ENCODE results near the gene PHOSPHO2. TPM values are rescaled to one million over a fixed set of nuclear protein-coding genes. Genes with fewer than 3 reads are reported as not detected.
A peak's percentile ranks its signal among the peaks of the same experiment; 100 is the strongest.

The PHOSPHO2 gene
- total and polyA plus RNA-seq, 2 donors (not counting 3 experiments of a cell fraction or from before 2014, with no cell fraction given): 0.69 to 2.7 TPM

DNA sequence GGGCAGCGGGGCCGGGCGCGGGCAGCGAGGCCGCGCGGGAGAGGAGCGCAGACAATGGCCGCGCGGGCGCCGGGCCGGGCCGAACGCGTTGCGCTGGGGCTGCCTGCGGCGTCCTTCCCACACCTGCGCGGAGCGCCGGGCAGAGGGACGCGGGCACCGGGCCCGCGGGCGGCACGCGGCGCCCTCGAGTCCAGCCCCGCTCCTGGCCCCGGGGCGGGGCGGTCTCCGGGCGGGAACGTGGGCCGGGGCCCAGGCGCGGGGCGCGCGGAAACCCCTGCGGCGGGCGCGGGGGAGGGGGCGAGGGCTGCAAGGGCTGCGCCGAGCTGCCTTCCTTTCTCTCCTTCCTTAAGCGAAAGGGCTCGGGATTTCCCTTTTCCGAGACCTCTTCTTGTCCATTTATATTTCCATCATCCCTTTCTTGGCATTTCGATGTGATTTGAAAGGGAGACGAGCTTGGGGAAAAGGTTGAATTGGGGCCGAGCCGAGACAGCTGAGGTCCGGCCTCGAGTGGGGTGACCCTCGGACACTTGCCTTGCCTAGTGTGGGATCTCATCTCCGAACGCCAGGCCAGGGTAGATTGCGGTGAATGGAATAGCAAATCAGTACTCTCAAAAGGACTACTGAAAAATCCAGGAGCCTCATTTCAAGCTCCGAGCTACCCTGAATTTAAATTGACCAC is 40.0 kb downstream of the PHOSPHO2 start:
- peak overlapping the region; percentile 57 for H3K9ac ChIP-seq (replicated peaks; ENCODE audit: extremely low read depth, insufficient read depth, low read length)

More for the DNA sequence above, 40.0 kb downstream of the PHOSPHO2 start:
- H3K9me1 ChIP-seq (replicated peaks; ENCODE audit: control insufficient read depth, extremely low read depth, insufficient read depth, low read length): no peaks in the 10 kb centered on the region
- FAIRE-seq (no peak), DNase-seq (ENCODE audit: low read depth, low spot score) (peak; percentile 36)
- peak overlapping the region; percentile 27 to 64 (median 45) for H3K4me3 ChIP-seq (replicated peaks in 1 of 3; ENCODE audit: insufficient read depth in 1 of 3, low read depth in 1 of 3, low read length in 3 of 3)
- no peak for TF ChIP-seq JUN (IDR thresholded peaks at IDR 0.05; ENCODE audit: borderline replicate concordance, insufficient read depth, insufficient read length, low read depth)
- no peak for TF ChIP-seq POLR2AphosphoS5 (IDR thresholded peaks at IDR 0.05; ENCODE audit: insufficient read depth, low read depth, low read length)
- no peak for TF ChIP-seq POLR2A (IDR thresholded peaks at IDR 0.05; ENCODE audit: low read depth, low read length)
- TF ChIP-seq, protein P1, sequence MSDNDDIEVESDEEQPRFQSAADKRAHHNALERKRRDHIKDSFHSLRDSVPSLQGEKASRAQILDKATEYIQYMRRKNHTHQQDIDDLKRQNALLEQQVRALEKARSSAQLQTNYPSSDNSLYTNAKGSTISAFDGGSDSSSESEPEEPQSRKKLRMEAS (IDR thresholded peaks at IDR 0.05; ENCODE audit: insufficient read depth, insufficient read length): no peak
- TF ChIP-seq GATA2 (IDR thresholded peaks at IDR 0.05; ENCODE audit: insufficient read depth, insufficient read length, low read depth, low read length): no peak
- no peak for TF ChIP-seq MYC (IDR thresholded peaks at IDR 0.05; ENCODE audit: low read depth, low read length)
- TF ChIP-seq EZH2 (IDR thresholded peaks at IDR 0.05; ENCODE audit: borderline replicate concordance, low read depth, low read length, severe bottlenecking): no peak
- TF ChIP-seq FOS (IDR thresholded peaks at IDR 0.05; ENCODE audit: borderline replicate concordance, insufficient read depth, low read length): no peak
- TF ChIP-seq, protein P2, sequence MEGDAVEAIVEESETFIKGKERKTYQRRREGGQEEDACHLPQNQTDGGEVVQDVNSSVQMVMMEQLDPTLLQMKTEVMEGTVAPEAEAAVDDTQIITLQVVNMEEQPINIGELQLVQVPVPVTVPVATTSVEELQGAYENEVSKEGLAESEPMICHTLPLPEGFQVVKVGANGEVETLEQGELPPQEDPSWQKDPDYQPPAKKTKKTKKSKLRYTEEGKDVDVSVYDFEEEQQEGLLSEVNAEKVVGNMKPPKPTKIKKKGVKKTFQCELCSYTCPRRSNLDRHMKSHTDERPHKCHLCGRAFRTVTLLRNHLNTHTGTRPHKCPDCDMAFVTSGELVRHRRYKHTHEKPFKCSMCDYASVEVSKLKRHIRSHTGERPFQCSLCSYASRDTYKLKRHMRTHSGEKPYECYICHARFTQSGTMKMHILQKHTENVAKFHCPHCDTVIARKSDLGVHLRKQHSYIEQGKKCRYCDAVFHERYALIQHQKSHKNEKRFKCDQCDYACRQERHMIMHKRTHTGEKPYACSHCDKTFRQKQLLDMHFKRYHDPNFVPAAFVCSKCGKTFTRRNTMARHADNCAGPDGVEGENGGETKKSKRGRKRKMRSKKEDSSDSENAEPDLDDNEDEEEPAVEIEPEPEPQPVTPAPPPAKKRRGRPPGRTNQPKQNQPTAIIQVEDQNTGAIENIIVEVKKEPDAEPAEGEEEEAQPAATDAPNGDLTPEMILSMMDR (IDR thresholded peaks at IDR 0.05; ENCODE audit: extremely low read depth in 1 of 2, insufficient read depth in 1 of 2, low read depth in 1 of 2, low read length in 2 of 2): no peak
- peak overlapping the region; percentile 75 for H3K4me2 ChIP-seq (ENCODE audit: insufficient read depth, low read length)
- no peak overlapping the region for H3K27ac ChIP-seq (ENCODE audit: insufficient read depth, low read depth, low read length)
- H3K36me3 ChIP-seq (ENCODE audit: control insufficient read depth in 2 of 2, extremely low read depth in 1 of 2, insufficient read depth in 2 of 2, low read length in 2 of 2): no peaks in the 10 kb centered on the region
- peaks cover 0 to 1% of the 10 kb centered on the region in 2 experiments for H3K27me3 ChIP-seq (ENCODE audit: control insufficient read depth in 2 of 2, insufficient read depth in 2 of 2, low read length in 2 of 2)
- BruUV-seq (replicated peaks): no TSS peak
- peaks cover 11% of the 10 kb centered on the region for H3K4me1 ChIP-seq (ENCODE audit: control insufficient read depth, extremely low read depth, insufficient read depth, low read length)
- POLR2A ChIA-PET: no interaction called here
- dilution Hi-C loops (cut with MboI; ENCODE audit: extremely low pct_ligation_motif_present, low sequenced_read_pairs) (no loop called here), intact Hi-C loops (cut with micrococcal nuclease) (no loop called here)
- no peaks in the 10 kb centered on the region for H3K79me2 ChIP-seq (ENCODE audit: control insufficient read depth, insufficient read depth, low read length)
- no peaks in the 10 kb centered on the region for H3K9me3 ChIP-seq (replicated peaks; ENCODE audit: control insufficient read depth, insufficient read depth, low read length)
- CTCF ChIA-PET: interaction anchor here (0.9 kb wide), 1 partner anchor 32 kb away, joined by 3 read pairs; no protein-coding TSS in a partner anchor
- H4K20me1 ChIP-seq (replicated peaks; ENCODE audit: control insufficient read depth, extremely low read depth, insufficient read depth, low read length): no peaks in the 10 kb centered on the region
- peak overlapping the region; percentile 78 for H2AFZ ChIP-seq (ENCODE audit: low read depth, low read length)
